Measurements from ENCODE around the gene AKT1.

- TF ChIP-seq CTCF (IDR thresholded peaks at IDR 0.05; ENCODE audit: low read length) = no peak
- TF ChIP-seq EZH2 (optimal IDR thresholded peaks at IDR 0.05; ENCODE audit: low read depth, low read length) = no peak
- no peak for TF ChIP-seq EZH2phosphoT487 (IDR thresholded peaks at IDR 0.05; ENCODE audit: low read length)
Measured at GRCh38 chr14:104744484-104744883, 51.1 kb downstream of the AKT1 start.
